SK-N-SH treated with all-trans-retinoic acid at 6 μM for 48 hours (cell line): ENCODE results near the gene AKAP8.

Experiments used
- ATAC-seq: fragments of 200-7000 bp; cut with Tn5 transposase; 3 replicates; pipeline ENCODE4 v1.9.1; 2020; ENCODE audit warnings: mild to moderate bottlenecking, moderate library complexity
- ARNTL ChIP-seq: fragments of 450-650 bp; formaldehyde crosslinking; IDR thresholded peaks from 2 replicates; pipeline ENCODE4 v1.5.0; 2020; ENCODE audit warnings: low read depth, mild to moderate bottlenecking, moderate library complexity, borderline replicate concordance
- BACH2 ChIP-seq: fragments of 250-450 bp; sonication (Bioruptor Pico); IDR thresholded peaks from 2 replicates; pipeline ENCODE4 v1.9.0; 2021; ENCODE audit warnings: mild to moderate bottlenecking, borderline replicate concordance
- CSDC2 ChIP-seq: fragments of 250-450 bp; sonication (Bioruptor Pico); IDR thresholded peaks from 2 replicates; pipeline ENCODE4 v1.5.0; 2020; ENCODE audit warnings: mild to moderate bottlenecking, moderate library complexity
- ESRRG ChIP-seq: fragments of 250-450 bp; sonication (Bioruptor Pico); IDR thresholded peaks from 2 replicates; pipeline ENCODE4 v1.6.1; 2021; ENCODE audit warnings: mild to moderate bottlenecking
- GLIS3 ChIP-seq: fragments of 250-450 bp; sonication (Bioruptor Pico); IDR thresholded peaks from 2 replicates; pipeline ENCODE4 v1.5.0; 2020; ENCODE audit warnings: mild to moderate bottlenecking, moderate library complexity
- ISL1 ChIP-seq: fragments of 250-450 bp; sonication (Bioruptor Pico); IDR thresholded peaks from 2 replicates; pipeline ENCODE4 v2.1.2; 2022; ENCODE audit warnings: mild to moderate bottlenecking, moderate library complexity
- OSR1 ChIP-seq: fragments of 250-450 bp; sonication (Bioruptor Pico); IDR thresholded peaks from 2 replicates; pipeline ENCODE4 v1.8.0; 2022; ENCODE audit warnings: moderate library complexity, mild to moderate bottlenecking, inconsistent platforms
- PPARA ChIP-seq: fragments of 250-450 bp; sonication (Bioruptor Pico); IDR thresholded peaks from 2 replicates; pipeline ENCODE4 v1.5.0; 2020; ENCODE audit warnings: mild to moderate bottlenecking, borderline replicate concordance
- SNAI2 ChIP-seq: fragments of 250-450 bp; sonication (Bioruptor Pico); IDR thresholded peaks from 2 replicates; pipeline ENCODE4 v1.5.0; 2020; ENCODE audit warnings: mild to moderate bottlenecking, moderate library complexity
- TCF4 ChIP-seq: fragments of 250-450 bp; sonication (Bioruptor Pico); IDR thresholded peaks from 2 replicates; pipeline ENCODE4 v1.8.0; 2021; ENCODE audit warnings: mild to moderate bottlenecking, moderate library complexity, borderline replicate concordance
- ZC3H10 ChIP-seq: fragments of 250-450 bp; sonication (Bioruptor Pico); IDR thresholded peaks from 2 replicates; pipeline ENCODE4 v1.5.1; 2021; ENCODE audit warnings: mild to moderate bottlenecking, moderate library complexity
- ZFP3 ChIP-seq: fragments of 250-450 bp; sonication (Bioruptor Pico); IDR thresholded peaks from 2 replicates; pipeline ENCODE4 v1.5.0; 2020; ENCODE audit warnings: mild to moderate bottlenecking, moderate library complexity
- ZNF565 ChIP-seq: fragments of 450-650 bp; formaldehyde crosslinking; conservative IDR thresholded peaks from 2 replicates; pipeline ENCODE4 v1.5.0; 2020; ENCODE audit warnings: low read depth, mild to moderate bottlenecking, moderate library complexity
- ZNF70 ChIP-seq: fragments of 450-650 bp; formaldehyde crosslinking; IDR thresholded peaks from 2 replicates; pipeline ENCODE4 v1.5.0; 2020; ENCODE audit warnings: mild to moderate bottlenecking, moderate library complexity
- ZNF8 ChIP-seq: fragments of 450-650 bp; formaldehyde crosslinking; IDR thresholded peaks from 2 replicates; pipeline ENCODE4 v1.5.0; 2020; ENCODE audit warnings: mild to moderate bottlenecking, moderate library complexity
- TF ChIP-seq, protein P1 (sequence below): fragments of 250-450 bp; sonication (Bioruptor Pico); IDR thresholded peaks from 2 replicates; pipeline ENCODE4 v1.8.0; 2020; ENCODE audit warnings: mild to moderate bottlenecking, moderate library complexity, borderline replicate concordance
- TF ChIP-seq, protein P2 (sequence below): fragments of 250-450 bp; sonication (Bioruptor Pico); IDR thresholded peaks from 2 replicates; pipeline ENCODE4 v1.5.1; 2021; ENCODE audit warnings: mild to moderate bottlenecking, moderate library complexity
- TF ChIP-seq, protein P3 (sequence below): fragments of 250-450 bp; sonication (Bioruptor Pico); IDR thresholded peaks from 2 replicates; pipeline ENCODE4 v1.5.1; 2020; ENCODE audit warnings: low read depth, mild to moderate bottlenecking, moderate library complexity
- TF ChIP-seq, protein P4 (sequence below): fragments of 250-450 bp; sonication (Bioruptor Pico); IDR thresholded peaks from 2 replicates; pipeline ENCODE4 v1.8.0; 2021; ENCODE audit warnings: low read depth, mild to moderate bottlenecking, moderate library complexity, borderline replicate concordance

Gene AKAP8

DNA sequence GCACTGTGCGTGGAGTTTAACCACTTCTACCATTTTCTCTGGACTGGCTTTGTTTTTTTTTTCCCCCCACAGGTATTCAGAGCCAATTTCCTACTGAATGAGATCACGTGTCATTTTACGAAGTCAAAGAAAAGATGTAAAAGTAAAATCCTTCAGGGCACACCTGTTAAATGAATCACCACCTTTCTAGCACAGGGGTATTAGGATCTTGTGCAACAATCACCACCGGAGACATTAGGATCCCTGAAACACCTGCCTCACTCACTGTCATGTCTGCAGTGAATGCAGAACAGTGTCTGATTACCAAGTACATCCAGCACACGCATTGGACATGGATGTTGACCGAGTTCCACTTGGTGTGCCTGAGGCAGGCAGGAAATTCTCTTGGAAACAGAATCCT is 64.5 kb downstream of the AKAP8 start:
- no peak for ATAC-seq
- no peak for TF ChIP-seq ZNF70 (CRISPR knock-in tag)
- no peak for TF ChIP-seq OSR1 (CRISPR knock-in tag)
- TF ChIP-seq, protein P1, sequence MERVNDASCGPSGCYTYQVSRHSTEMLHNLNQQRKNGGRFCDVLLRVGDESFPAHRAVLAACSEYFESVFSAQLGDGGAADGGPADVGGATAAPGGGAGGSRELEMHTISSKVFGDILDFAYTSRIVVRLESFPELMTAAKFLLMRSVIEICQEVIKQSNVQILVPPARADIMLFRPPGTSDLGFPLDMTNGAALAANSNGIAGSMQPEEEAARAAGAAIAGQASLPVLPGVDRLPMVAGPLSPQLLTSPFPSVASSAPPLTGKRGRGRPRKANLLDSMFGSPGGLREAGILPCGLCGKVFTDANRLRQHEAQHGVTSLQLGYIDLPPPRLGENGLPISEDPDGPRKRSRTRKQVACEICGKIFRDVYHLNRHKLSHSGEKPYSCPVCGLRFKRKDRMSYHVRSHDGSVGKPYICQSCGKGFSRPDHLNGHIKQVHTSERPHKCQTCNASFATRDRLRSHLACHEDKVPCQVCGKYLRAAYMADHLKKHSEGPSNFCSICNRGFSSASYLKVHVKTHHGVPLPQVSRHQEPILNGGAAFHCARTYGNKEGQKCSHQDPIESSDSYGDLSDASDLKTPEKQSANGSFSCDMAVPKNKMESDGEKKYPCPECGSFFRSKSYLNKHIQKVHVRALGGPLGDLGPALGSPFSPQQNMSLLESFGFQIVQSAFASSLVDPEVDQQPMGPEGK (CRISPR knock-in tag), result no peak
- no peak for TF ChIP-seq ZNF8
- TF ChIP-seq ESRRG, result no peak
- no peak for TF ChIP-seq ZC3H10 (CRISPR knock-in tag)
- TF ChIP-seq ZNF565 (CRISPR knock-in tag), result no peak
- TF ChIP-seq, protein P2, sequence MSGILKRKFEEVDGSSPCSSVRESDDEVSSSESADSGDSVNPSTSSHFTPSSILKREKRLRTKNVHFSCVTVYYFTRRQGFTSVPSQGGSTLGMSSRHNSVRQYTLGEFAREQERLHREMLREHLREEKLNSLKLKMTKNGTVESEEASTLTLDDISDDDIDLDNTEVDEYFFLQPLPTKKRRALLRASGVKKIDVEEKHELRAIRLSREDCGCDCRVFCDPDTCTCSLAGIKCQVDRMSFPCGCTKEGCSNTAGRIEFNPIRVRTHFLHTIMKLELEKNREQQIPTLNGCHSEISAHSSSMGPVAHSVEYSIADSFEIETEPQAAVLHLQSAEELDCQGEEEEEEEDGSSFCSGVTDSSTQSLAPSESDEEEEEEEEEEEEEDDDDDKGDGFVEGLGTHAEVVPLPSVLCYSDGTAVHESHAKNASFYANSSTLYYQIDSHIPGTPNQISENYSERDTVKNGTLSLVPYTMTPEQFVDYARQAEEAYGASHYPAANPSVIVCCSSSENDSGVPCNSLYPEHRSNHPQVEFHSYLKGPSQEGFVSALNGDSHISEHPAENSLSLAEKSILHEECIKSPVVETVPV (CRISPR knock-in tag), result no peak
- TF ChIP-seq TCF4 (CRISPR knock-in tag), result no peak
- no peak for TF ChIP-seq SNAI2 (CRISPR knock-in tag)
- no peak for TF ChIP-seq ISL1 (CRISPR knock-in tag)
- TF ChIP-seq BACH2 (CRISPR knock-in tag), result no peak
- TF ChIP-seq ARNTL (CRISPR knock-in tag), result no peak
- TF ChIP-seq, all 23 proteins: peak for 0

DNA sequence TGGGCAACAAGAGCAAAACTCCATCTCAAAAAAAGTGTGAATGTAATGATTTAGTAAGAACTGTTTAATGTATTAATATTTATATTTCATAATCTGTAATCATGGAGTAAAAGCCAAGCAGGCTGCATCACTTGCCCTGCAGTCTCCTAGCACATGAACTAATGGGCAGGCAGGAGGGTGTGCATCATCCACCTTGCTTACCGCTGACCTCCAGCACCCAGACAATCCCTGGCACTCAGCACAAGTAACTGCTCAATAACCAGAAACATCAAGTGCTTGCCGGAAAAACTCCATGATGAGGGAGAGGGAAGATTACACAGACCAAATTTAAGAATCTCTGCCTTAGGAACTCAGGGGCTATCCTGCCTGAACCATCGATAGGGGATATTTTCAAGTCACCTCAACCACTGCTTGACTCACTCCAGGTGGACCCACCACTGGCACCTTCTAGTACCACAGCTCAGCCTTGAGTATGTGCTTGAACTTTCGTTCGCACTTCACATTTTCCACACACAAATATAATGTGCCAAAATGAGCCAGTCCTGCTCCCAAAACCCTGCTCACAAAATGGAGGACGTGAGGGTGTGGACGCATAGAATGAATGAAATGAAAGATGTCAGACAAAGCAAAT is 65.8 kb downstream of the AKAP8 start:
- TF ChIP-seq, protein P3, sequence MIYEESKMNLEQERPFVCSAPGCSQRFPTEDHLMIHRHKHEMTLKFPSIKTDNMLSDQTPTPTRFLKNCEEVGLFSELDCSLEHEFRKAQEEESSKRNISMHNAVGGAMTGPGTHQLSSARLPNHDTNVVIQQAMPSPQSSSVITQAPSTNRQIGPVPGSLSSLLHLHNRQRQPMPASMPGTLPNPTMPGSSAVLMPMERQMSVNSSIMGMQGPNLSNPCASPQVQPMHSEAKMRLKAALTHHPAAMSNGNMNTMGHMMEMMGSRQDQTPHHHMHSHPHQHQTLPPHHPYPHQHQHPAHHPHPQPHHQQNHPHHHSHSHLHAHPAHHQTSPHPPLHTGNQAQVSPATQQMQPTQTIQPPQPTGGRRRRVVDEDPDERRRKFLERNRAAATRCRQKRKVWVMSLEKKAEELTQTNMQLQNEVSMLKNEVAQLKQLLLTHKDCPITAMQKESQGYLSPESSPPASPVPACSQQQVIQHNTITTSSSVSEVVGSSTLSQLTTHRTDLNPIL (CRISPR knock-in tag), result no peak
- no peak for TF ChIP-seq GLIS3 (CRISPR knock-in tag)
- TF ChIP-seq PPARA, result no peak
- no peak for TF ChIP-seq CSDC2 (CRISPR knock-in tag)
- no peak for TF ChIP-seq SNAI2 (CRISPR knock-in tag)
- no peak for TF ChIP-seq ZNF565 (CRISPR knock-in tag)
- TF ChIP-seq, protein P2 (CRISPR knock-in tag), result no peak
- TF ChIP-seq ISL1 (CRISPR knock-in tag), result no peak
- TF ChIP-seq, all 23 proteins: peak for 0
- no peak for ATAC-seq

DNA sequence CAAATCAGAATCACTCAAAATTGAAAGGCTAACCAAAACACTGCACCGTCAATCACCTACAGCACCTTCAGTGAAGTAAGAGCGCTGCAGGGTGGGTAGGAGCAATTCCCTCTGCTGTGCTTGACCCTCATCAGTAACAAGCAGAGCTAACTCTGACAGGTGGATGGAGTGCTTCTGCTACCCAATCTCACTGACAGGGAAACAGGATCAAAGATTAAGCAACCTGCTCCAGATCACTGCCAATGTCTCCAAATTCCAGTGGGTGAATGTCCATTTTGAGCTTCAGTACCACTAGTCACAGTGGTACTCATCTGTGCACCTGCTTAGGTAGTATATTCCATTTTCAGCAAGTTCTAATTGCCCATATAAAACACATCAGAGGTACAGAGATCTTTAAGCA is 72.4 kb downstream of the AKAP8 start:
- TF ChIP-seq ZC3H10 (CRISPR knock-in tag) (no peak), SNAI2 (CRISPR knock-in tag) (no peak), ZNF565 (CRISPR knock-in tag) (no peak), TCF4 (CRISPR knock-in tag) (no peak), BACH2 (CRISPR knock-in tag) (no peak), CSDC2 (CRISPR knock-in tag) (no peak), ZFP3 (CRISPR knock-in tag) (no peak), ESRRG (no peak), ZNF8 (no peak), ZNF70 (CRISPR knock-in tag) (no peak)
- TF ChIP-seq, protein P2 (CRISPR knock-in tag), result no peak
- TF ChIP-seq, protein P3 (CRISPR knock-in tag), result no peak
- TF ChIP-seq, protein P4, sequence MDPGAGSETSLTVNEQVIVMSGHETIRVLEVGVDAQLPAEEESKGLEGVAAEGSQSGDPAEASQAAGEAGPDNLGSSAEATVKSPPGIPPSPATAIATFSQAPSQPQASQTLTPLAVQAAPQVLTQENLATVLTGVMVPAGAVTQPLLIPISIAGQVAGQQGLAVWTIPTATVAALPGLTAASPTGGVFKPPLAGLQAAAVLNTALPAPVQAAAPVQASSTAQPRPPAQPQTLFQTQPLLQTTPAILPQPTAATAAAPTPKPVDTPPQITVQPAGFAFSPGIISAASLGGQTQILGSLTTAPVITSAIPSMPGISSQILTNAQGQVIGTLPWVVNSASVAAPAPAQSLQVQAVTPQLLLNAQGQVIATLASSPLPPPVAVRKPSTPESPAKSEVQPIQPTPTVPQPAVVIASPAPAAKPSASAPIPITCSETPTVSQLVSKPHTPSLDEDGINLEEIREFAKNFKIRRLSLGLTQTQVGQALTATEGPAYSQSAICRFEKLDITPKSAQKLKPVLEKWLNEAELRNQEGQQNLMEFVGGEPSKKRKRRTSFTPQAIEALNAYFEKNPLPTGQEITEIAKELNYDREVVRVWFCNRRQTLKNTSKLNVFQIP (CRISPR knock-in tag), result no peak
- no peak for ATAC-seq
